Thyroid gland (tissue), 4 donors: ENCODE measurements around the gene LAMA2. TPM values are rescaled to one million over a fixed set of nuclear protein-coding genes. Genes with fewer than 3 reads are reported as not detected.

Experiments used
- DNase-seq, 2 donors: peaks; one replicate each; pipeline ENCODE4 v3.0.0-alpha.2; 2019
- H3K27ac ChIP-seq, 3 donors: fragments of 200-600 bp; sonication (generic); 1 replicate in 2 of 3; 2 replicates in 1 of 3; pipeline ENCODE4 v1.5.1; 2016 to 2019; ENCODE audit warnings: mild to moderate bottlenecking in 1 of 3, moderate library complexity in 1 of 3
- H3K27me3 ChIP-seq: fragments of 200-600 bp; sonication (generic); one replicate; pipeline ENCODE4 v1.5.1; 2019
- H3K36me3 ChIP-seq, 2 donors: fragments of 200-600 bp; sonication (generic); one replicate each; pipeline ENCODE4 v1.5.1; 2016 to 2019
- H3K4me1 ChIP-seq, 2 donors: fragments of 200-600 bp; sonication (generic); one replicate each; pipeline ENCODE4 v1.5.1; 2017 to 2019
- H3K4me3 ChIP-seq, 3 donors: fragments of 200-600 bp; sonication (generic); replicated peaks in 1 of 3; 1 replicate in 2 of 3; 2 replicates in 1 of 3; pipeline ENCODE4 v1.5.1; 2016; ENCODE audit warnings: mild to moderate bottlenecking in 1 of 3
- H3K9me3 ChIP-seq: fragments of 200-600 bp; sonication (generic); one replicate; pipeline ENCODE4 v1.5.1; 2017
- CTCF ChIP-seq, 6 experiments: fragments of 200-600 bp in 3 of 6; fragments of 450-650 bp in 3 of 6; sonication (generic) in 3 of 6; IDR thresholded peaks; one replicate each; pipeline ENCODE4 v1.5.1; 2016 to 2019; ENCODE audit warnings: antibody characterized with exemption in 6 of 6, mild to moderate bottlenecking in 2 of 6, inconsistent platforms in 1 of 6, moderate library complexity in 1 of 6
- POLR2A ChIP-seq, 2 donors: fragments of 450-650 bp; IDR thresholded peaks; one replicate each; pipeline ENCODE4 v1.6.1; 2017; ENCODE audit warnings: antibody characterized with exemption in 2 of 2, mild to moderate bottlenecking in 2 of 2, moderate library complexity in 1 of 2
- WGBS, 2 donors: methylation state at CpG; one replicate each; pipeline ENCODE4 v1.1.5; 2017; 5-methylcytosine and 5-hydroxymethylcytosine counted together
- intact Hi-C: fragments of 100-400 bp; cut with DNase I; formaldehyde crosslinking; loops from one replicate; pipeline ENCODE4 v1.15.1; 2023
- total RNA-seq, 4 donors: library from RNA; depleted of rRNA; stranded (reverse); fragments of >200 nt; gene quantifications; one replicate each; pipeline ENCODE4 v1.2.3, GENCODE V29; 2016

LAMA2 gene
- total RNA-seq, 4 donors from 2014 or later, result 41.4 to 117 (median 78.9) TPM

GRCh38 chr6:129516787-129517186 lies 633.8 kb downstream of the LAMA2 start:
- H3K4me1 ChIP-seq, result peaks cover 0 to 8% of the 10 kb centered on the region in 2 donors
- 89 to 94% methylated on average over 1 of the region's 1 CpG for WGBS, 2 donors
- no peak overlapping the region for H3K27ac ChIP-seq
- no peaks in the 10 kb centered on the region for H3K36me3 ChIP-seq
- no peaks in the 10 kb centered on the region for H3K9me3 ChIP-seq
- no peaks in the 10 kb centered on the region for H3K27me3 ChIP-seq
- intact Hi-C loops, result no loop called here
- no peak overlapping the region for H3K4me3 ChIP-seq
- TF ChIP-seq POLR2A (IDR thresholded peaks at IDR 0.05) (no peak), CTCF (IDR thresholded peaks at IDR 0.05) (no peak)
- no peak for DNase-seq

GRCh38 chr6:129517288-129517687 lies 634.4 kb downstream of the LAMA2 start:
- TF ChIP-seq CTCF (IDR thresholded peaks at IDR 0.05), result no peak
- TF ChIP-seq POLR2A (IDR thresholded peaks at IDR 0.05), result no peak
- Histone ChIP-seq H3K36me3 (no peaks in the 10 kb centered on the region), H3K9me3 (no peaks in the 10 kb centered on the region), H3K27me3 (no peaks in the 10 kb centered on the region), H3K4me3 (no peak overlapping the region), H3K4me1 (peaks cover 0 to 8% of the 10 kb centered on the region in 2 donors), H3K27ac (no peak overlapping the region)
- intact Hi-C loops, result no loop called here
- DNase-seq, result no peak
- WGBS, 2 donors, result 60 to 67% methylated on average over 2 of the region's 2 CpGs

- Histone ChIP-seq H3K4me3 (no peak overlapping the region), H3K27ac (no peak overlapping the region), H3K4me1 (peaks cover 0 to 8% of the 10 kb centered on the region in 2 donors), H3K36me3 (no peaks in the 10 kb centered on the region), H3K9me3 (no peaks in the 10 kb centered on the region), H3K27me3 (no peaks in the 10 kb centered on the region)
- 95 to 96% methylated on average over 2 of the region's 2 CpGs for WGBS, 2 donors
- DNase-seq, result no peak
- intact Hi-C loops, result no loop called here
- TF ChIP-seq POLR2A (IDR thresholded peaks at IDR 0.05), result no peak
- no peak for TF ChIP-seq CTCF (IDR thresholded peaks at IDR 0.05)
Measured at GRCh38 chr6:129519750-129520149, 636.8 kb downstream of the LAMA2 start.

DNA sequence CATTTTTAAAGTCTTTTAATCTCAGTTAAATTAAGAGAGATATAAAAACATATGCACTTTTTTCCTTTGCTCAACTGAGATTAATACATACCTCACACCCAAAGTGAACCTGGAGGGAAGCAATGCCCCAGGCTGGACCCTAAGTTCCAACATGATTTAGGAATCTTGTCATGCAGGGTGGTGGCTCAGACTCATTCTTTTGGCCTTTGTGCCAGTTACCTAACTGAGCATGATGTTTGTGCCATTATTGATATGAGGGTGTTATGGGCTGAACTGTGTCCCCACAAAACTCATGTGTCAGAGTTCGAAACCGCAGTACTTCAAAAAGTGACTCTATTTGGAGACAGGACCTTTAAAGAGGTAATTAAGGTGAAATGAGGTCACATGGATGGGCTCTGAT lies 639.0 kb downstream of the LAMA2 start:
- no peak for DNase-seq
- intact Hi-C loops, result no loop called here
- no peaks in the 10 kb centered on the region for H3K9me3 ChIP-seq
- H3K27ac ChIP-seq, result no peak overlapping the region
- H3K36me3 ChIP-seq, result no peaks in the 10 kb centered on the region
- WGBS, 2 donors, result 48% methylated on average over 2 of the region's 2 CpGs
- TF ChIP-seq CTCF (IDR thresholded peaks at IDR 0.05) (no peak), POLR2A (IDR thresholded peaks at IDR 0.05) (no peak)
- H3K27me3 ChIP-seq, result no peaks in the 10 kb centered on the region
- H3K4me3 ChIP-seq, result no peak overlapping the region
- no peaks in the 10 kb centered on the region for H3K4me1 ChIP-seq

GRCh38 chr6:129523816-129524215 lies 640.9 kb downstream of the LAMA2 start:
- Histone ChIP-seq H3K27me3 (no peaks in the 10 kb centered on the region), H3K4me3 (no peak overlapping the region), H3K36me3 (no peaks in the 10 kb centered on the region), H3K9me3 (no peaks in the 10 kb centered on the region), H3K4me1 (no peaks in the 10 kb centered on the region), H3K27ac (no peak overlapping the region)
- 96% methylated on average over 4 of the region's 4 CpGs for WGBS, 2 donors
- no peak for DNase-seq
- intact Hi-C loops, result no loop called here
- no peak for TF ChIP-seq POLR2A (IDR thresholded peaks at IDR 0.05)
- TF ChIP-seq CTCF (IDR thresholded peaks at IDR 0.05), result no peak
